GM12892 (cell line): ENCODE measurements around the gene RPAP3.

Experiments
- POLR2AphosphoS5 ChIP-seq: IDR thresholded peaks from 2 replicates; pipeline ENCODE4 v1.6.1; 2011; ENCODE audit warnings: low read depth, low read length, control low read depth
- TAF1 ChIP-seq: IDR thresholded peaks from 2 replicates; pipeline ENCODE4 v1.6.1; 2011; ENCODE audit warnings: low read depth, mild to moderate bottlenecking, control low read depth, low read length, borderline replicate concordance

GRCh38 chr12:47746073-47746472, 40.2 kb upstream of the RPAP3 start:
- no peak for TF ChIP-seq POLR2AphosphoS5
- TF ChIP-seq TAF1, result no peak
